Prostate gland (tissue), 2 donors: ENCODE data around the gene DNAH10.

Experiments used
- CTCF ChIP-seq, 4 experiments: fragments of 200-600 bp in 2 of 4; fragments of 450-650 bp in 2 of 4; sonication (generic) in 2 of 4; IDR thresholded peaks; 1 replicate in 3 of 4; 2 replicates in 1 of 4; pipeline ENCODE4 v1.5.1; 2016 to 2019; ENCODE audit warnings: antibody characterized with exemption in 4 of 4, mild to moderate bottlenecking in 2 of 4, moderate library complexity in 2 of 4
- POLR2AphosphoS5 ChIP-seq: sonication (generic); formaldehyde crosslinking; IDR thresholded peaks from one replicate; pipeline ENCODE4 v1.6.1; 2017; ENCODE audit warnings: antibody characterized with exemption

- no peak for TF ChIP-seq CTCF (IDR thresholded peaks at IDR 0.05)
- no peak for TF ChIP-seq POLR2AphosphoS5
Observed at GRCh38 chr12:123949770-123950165, 187.7 kb downstream of the DNAH10 start.
